Measurements from ENCODE around the gene UGCG. TPM values are rescaled to one million over a fixed set of nuclear protein-coding genes. Genes with fewer than 3 reads are reported as not detected.
"Not testable (repeated sequence)": the region's sequence is repeated elsewhere in the genome, so short reads cannot be mapped to it uniquely, and the experiment has no call there.

Gene UGCG
- total and polyA plus RNA-seq, 8 donors, result 13.7 to 182 (median 19.7) TPM

DNA sequence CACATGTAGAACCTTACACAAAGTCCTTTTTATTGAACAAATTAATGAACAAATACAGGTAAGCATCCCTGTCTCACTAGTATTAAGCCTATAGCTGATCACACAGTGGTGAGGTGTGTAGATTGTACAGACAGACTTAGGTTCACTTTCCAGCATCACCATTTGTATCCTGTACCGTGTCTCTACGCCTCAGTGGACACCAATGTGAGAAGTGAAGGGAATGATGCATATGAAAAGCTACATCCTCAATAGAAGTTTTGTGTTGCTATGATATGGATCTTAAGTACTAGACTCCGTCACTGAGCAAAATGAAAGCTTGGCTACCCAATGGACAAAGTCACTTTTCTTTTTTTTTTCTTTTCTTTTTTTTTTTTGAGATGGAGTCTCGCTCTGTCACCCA, 46.6 kb downstream of the UGCG start:
- intact Hi-C loops (cut with DNase I; ENCODE audit: low total_unique reads), result no loop called here
- DNase-seq, result no peak
- no peaks in the 10 kb centered on the region for H3K9me3 ChIP-seq
- TF ChIP-seq, protein P1, sequence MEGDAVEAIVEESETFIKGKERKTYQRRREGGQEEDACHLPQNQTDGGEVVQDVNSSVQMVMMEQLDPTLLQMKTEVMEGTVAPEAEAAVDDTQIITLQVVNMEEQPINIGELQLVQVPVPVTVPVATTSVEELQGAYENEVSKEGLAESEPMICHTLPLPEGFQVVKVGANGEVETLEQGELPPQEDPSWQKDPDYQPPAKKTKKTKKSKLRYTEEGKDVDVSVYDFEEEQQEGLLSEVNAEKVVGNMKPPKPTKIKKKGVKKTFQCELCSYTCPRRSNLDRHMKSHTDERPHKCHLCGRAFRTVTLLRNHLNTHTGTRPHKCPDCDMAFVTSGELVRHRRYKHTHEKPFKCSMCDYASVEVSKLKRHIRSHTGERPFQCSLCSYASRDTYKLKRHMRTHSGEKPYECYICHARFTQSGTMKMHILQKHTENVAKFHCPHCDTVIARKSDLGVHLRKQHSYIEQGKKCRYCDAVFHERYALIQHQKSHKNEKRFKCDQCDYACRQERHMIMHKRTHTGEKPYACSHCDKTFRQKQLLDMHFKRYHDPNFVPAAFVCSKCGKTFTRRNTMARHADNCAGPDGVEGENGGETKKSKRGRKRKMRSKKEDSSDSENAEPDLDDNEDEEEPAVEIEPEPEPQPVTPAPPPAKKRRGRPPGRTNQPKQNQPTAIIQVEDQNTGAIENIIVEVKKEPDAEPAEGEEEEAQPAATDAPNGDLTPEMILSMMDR (IDR thresholded peaks at IDR 0.05), result no peak
- no peaks in the 10 kb centered on the region for H3K36me3 ChIP-seq
- no peak overlapping the region for H3K27ac ChIP-seq
- peaks cover 5 to 27% (median 14%) of the 10 kb centered on the region in 4 donors for H3K4me1 ChIP-seq
- no peak overlapping the region for H3K4me3 ChIP-seq
- 95 to 99% (median 97%) methylated on average over 4 of the region's 4 CpGs for WGBS, 5 donors
- no peaks in the 10 kb centered on the region for H3K27me3 ChIP-seq

DNA sequence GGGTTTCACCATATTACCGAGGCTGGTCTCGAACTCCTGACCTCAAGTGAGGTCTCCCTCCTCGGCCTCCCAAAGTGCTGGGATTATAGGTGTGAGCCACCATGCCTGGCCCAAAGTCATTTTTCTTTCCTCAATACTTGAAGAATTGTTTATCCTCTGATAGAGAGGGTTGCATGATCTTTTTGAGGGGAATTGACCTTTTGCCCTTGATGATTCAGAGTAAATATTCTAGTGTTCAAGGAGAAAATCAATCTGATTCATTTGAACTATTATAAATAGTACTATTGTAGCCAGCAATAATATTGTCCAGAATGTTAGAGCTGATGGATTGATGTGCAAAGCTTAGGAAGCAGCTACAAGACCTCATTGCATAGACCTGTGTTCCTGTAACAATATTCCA, 47.1 kb downstream of the UGCG start:
- DNase-seq, result no peak
- Histone ChIP-seq H3K36me3 (no peaks in the 10 kb centered on the region), H3K27me3 (no peaks in the 10 kb centered on the region), H3K4me3 (no peak overlapping the region), H3K4me1 (peaks cover 5 to 22% (median 12%) of the 10 kb centered on the region in 4 donors), H3K27ac (no peak overlapping the region), H3K9me3 (no peaks in the 10 kb centered on the region)
- intact Hi-C loops (cut with DNase I; ENCODE audit: low total_unique reads), result no loop called here
- WGBS, 5 donors, result 95 to 99% (median 96%) methylated on average over 3 of the region's 3 CpGs
- TF ChIP-seq, protein P1 (IDR thresholded peaks at IDR 0.05), result no peak
- TF ChIP-seq POLR2AphosphoS5 (IDR thresholded peaks at IDR 0.05) (no peak), EP300 (IDR thresholded peaks at IDR 0.05) (no peak), POLR2A (IDR thresholded peaks at IDR 0.05) (no peak)

DNA sequence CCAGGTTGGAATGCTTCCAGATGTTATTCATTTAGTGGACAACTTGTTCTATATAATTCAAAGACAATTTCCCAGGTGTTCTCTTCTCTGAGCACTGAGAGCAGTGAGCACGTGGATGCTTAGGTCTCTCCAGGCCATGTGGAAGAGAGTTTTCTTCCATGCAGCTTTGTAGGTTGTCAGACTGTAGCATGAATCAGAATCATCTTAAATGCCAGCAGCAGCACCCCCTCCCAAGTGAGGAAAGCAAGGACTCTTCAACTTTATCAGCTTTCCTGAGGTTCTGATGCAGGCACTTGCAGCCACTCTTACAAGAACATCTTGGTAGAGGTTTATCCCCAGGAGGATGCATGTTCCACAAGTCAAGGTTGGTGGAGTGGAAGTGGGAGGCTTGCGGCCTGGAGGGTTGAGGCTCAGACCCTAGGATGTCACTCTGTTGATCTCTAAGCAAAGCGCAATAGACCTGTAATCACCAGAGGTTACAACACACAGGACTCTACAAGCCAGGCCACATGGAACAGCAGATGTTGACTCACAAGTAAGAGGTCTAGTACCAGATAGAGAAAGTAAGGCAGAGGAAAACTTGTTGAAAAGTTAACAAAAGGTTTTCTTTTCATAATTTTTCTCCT, 47.7 kb downstream of the UGCG start:
- Histone ChIP-seq H3K4me3 (no peak overlapping the region), H3K27ac (no peak overlapping the region), H3K36me3 (no peaks in the 10 kb centered on the region), H3K9me3 (no peaks in the 10 kb centered on the region), H3K4me1 (peaks cover 5 to 19% (median 10%) of the 10 kb centered on the region in 4 donors), H3K27me3 (no peaks in the 10 kb centered on the region)
- DNase-seq, result no peak
- 88 to 94% (median 91%) methylated on average over 3 of the region's 3 CpGs for WGBS, 5 donors
- intact Hi-C loops (cut with DNase I; ENCODE audit: low total_unique reads), result no loop called here
- TF ChIP-seq, protein P1 (IDR thresholded peaks at IDR 0.05), result no peak
- TF ChIP-seq EP300 (IDR thresholded peaks at IDR 0.05), result no peak
- no peak for TF ChIP-seq POLR2AphosphoS5 (IDR thresholded peaks at IDR 0.05)
- no peak for TF ChIP-seq POLR2A (IDR thresholded peaks at IDR 0.05)

DNA sequence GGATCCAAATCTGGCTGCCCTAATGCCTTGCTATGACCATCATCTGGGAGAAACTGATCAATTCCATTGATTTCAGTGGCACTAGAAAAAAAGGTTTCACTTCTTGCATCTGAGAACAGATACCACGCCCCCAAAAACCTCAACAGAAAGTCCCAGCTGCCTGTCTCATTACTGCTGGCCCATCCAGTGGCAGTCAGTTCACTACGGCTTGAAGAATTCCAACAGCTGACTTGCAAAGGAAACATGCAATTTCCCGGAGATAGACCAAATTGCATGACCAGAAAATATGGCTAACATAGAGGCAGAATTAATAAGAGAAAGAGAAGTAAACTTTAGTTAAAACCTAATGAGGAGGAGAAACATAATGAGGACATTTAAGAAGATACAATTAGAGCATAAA, 48.6 kb downstream of the UGCG start:
- H3K36me3 ChIP-seq, result no peaks in the 10 kb centered on the region
- TF ChIP-seq, protein P1 (IDR thresholded peaks at IDR 0.05), result no peak
- TF ChIP-seq POLR2AphosphoS5 (IDR thresholded peaks at IDR 0.05), result no peak
- TF ChIP-seq EP300 (IDR thresholded peaks at IDR 0.05), result no peak
- TF ChIP-seq POLR2A (IDR thresholded peaks at IDR 0.05), result no peak

DNA sequence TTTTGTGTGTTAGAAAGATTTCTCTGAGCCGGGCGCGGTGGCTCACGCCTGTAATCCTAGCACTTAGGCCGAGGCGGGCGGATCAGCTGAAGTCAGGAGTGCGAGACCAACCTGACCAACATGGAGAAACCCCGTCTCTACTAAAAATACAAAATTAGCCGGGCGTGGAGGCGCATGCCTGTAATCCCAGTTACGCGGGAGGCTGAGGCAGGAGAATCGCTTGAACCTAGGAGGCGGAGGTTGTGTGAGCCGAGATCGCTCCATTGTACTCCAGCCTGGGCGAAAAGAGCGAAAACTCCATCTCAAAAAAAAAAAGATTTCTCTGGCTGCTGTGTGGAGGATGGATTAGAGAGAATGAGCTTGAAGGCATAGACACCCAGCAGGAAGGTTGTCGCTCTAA, 51.5 kb downstream of the UGCG start:
- H3K4me3 ChIP-seq; H3K4me1 ChIP-seq; H3K27ac ChIP-seq; DNase-seq; H3K27me3 ChIP-seq; intact Hi-C loops (cut with DNase I; ENCODE audit: low total_unique reads); H3K9me3 ChIP-seq; H3K36me3 ChIP-seq: not testable (repeated sequence)
- 92 to 98% (median 96%) methylated on average over 21 of the region's 21 CpGs for WGBS, 5 donors

More for the DNA sequence above, 48.6 kb downstream of the UGCG start:
- no peak for DNase-seq
- Histone ChIP-seq H3K4me3 (no peak overlapping the region), H3K27me3 (no peaks in the 10 kb centered on the region), H3K27ac (no peak overlapping the region), H3K4me1 (peaks cover 5 to 18% (median 7%) of the 10 kb centered on the region in 4 donors), H3K9me3 (no peaks in the 10 kb centered on the region)
- 45 to 66% (median 62%) methylated on average over 3 of the region's 3 CpGs for WGBS, 5 donors
- intact Hi-C loops (cut with DNase I; ENCODE audit: low total_unique reads), result no loop called here
